GM21515 (cell line): ENCODE data around the gene MUSK.
"Not testable (repeated sequence)": the region's sequence is repeated elsewhere in the genome, so short reads cannot be mapped to it uniquely, and the experiment has no call there.

Experiments
- ATAC-seq: cut with Tn5 transposase; IDR thresholded peaks from one replicate; pipeline ENCODE4 v1.9.1; 2021; ENCODE audit not compliant: unreplicated experiment

MUSK gene

GRCh38 chr9:110755179-110755578, 86.6 kb downstream of the MUSK start:
- no peak for ATAC-seq

- no peak for ATAC-seq
These were observed 89.6 kb downstream of the MUSK start for GRCh38 chr9:110758201-110758600.

- no peak for ATAC-seq
These were observed 94.2 kb downstream of the MUSK start for GRCh38 chr9:110762783-110763182.

GRCh38 chr9:110763568-110763967, 95.0 kb downstream of the MUSK start:
- ATAC-seq, result no peak

- ATAC-seq, result no peak
These were observed 95.4 kb downstream of the MUSK start for GRCh38 chr9:110764006-110764405.

GRCh38 chr9:110765926-110766325, 97.3 kb downstream of the MUSK start:
- no peak for ATAC-seq

GRCh38 chr9:110767559-110768063, 99.0 kb downstream of the MUSK start:
- no peak for ATAC-seq

- no peak for ATAC-seq
These were observed 100.3 kb downstream of the MUSK start for GRCh38 chr9:110768886-110769285.

GRCh38 chr9:110769667-110770066, 101.1 kb downstream of the MUSK start:
- no peak for ATAC-seq

GRCh38 chr9:110775724-110776123, 107.1 kb downstream of the MUSK start:
- ATAC-seq, result no peak

- ATAC-seq, result no peak
These were observed 107.6 kb downstream of the MUSK start for GRCh38 chr9:110776221-110776620.

- no peak for ATAC-seq
These were observed 108.7 kb downstream of the MUSK start for GRCh38 chr9:110777196-110777875.

GRCh38 chr9:110777876-110778215, 109.3 kb downstream of the MUSK start:
- no peak for ATAC-seq

GRCh38 chr9:110782701-110783100, 114.1 kb downstream of the MUSK start:
- no peak for ATAC-seq

GRCh38 chr9:110784309-110784708, 115.7 kb downstream of the MUSK start:
- ATAC-seq, result no peak

GRCh38 chr9:110785166-110785565, 116.6 kb downstream of the MUSK start:
- no peak for ATAC-seq

GRCh38 chr9:110788396-110788795, 119.8 kb downstream of the MUSK start:
- not testable (repeated sequence) for ATAC-seq

GRCh38 chr9:110788871-110789270, 120.3 kb downstream of the MUSK start:
- no peak for ATAC-seq

GRCh38 chr9:110797611-110798010, 129.0 kb downstream of the MUSK start:
- ATAC-seq, result no peak

- ATAC-seq, result no peak
These were observed 130.8 kb downstream of the MUSK start for GRCh38 chr9:110799396-110799795.

- no peak for ATAC-seq
These were observed 132.8 kb downstream of the MUSK start for GRCh38 chr9:110801426-110801825.

GRCh38 chr9:110802416-110803035, 133.9 kb downstream of the MUSK start:
- ATAC-seq, result no peak
